Mucosa of stomach (tissue), 1 donor: Measurements from ENCODE around the gene CEP95.
A peak's percentile ranks its signal among the peaks of the same experiment; 100 is the strongest.

Experiments
- H3K27me3 ChIP-seq: one replicate; pipeline ENCODE4 v1.7.0; 2013; ENCODE audit warnings: mild to moderate bottlenecking, low read length; ENCODE audit not compliant: control insufficient read depth, insufficient read depth
- H3K36me3 ChIP-seq: one replicate; pipeline ENCODE4 v1.7.0; 2013; ENCODE audit warnings: low read length; ENCODE audit not compliant: control insufficient read depth, insufficient read depth
- H3K4me1 ChIP-seq: one replicate; pipeline ENCODE4 v1.7.0; 2013; ENCODE audit warnings: mild to moderate bottlenecking, low read length; ENCODE audit not compliant: control insufficient read depth, insufficient read depth
- H3K4me3 ChIP-seq: one replicate; pipeline ENCODE4 v1.7.0; 2013; ENCODE audit warnings: low read length
- H3K9ac ChIP-seq: one replicate; pipeline ENCODE4 v1.7.0; 2013; ENCODE audit warnings: mild to moderate bottlenecking, low read length, moderate library complexity
- H3K9me3 ChIP-seq: one replicate; pipeline ENCODE4 v1.7.0; 2013; ENCODE audit warnings: mild to moderate bottlenecking, low read length, moderate library complexity; ENCODE audit not compliant: control insufficient read depth
- donor health status: Pancreatic carcinoma.

The CEP95 gene

DNA sequence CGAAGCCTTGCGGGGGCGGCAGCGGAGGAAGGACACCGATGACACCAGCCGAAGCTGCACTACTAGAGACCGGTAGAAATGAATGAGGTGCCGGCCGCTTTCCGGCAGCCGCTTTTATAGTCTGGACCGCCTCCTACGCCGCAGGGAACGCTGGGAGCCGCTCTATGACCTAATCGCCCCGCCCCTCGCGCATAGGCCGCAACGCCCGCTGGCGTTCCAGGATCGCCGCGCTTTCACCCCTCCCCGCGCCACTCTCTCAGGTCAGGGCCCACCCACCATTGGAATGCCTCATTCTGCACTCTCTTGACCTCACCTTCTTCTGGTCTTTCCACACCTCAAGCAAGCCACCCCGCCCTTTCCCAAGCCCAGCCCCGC is 589 bp upstream of the CEP95 start, which contains the start of gene DDX5:
Gene DDX5, minus strand, starts transcription at position 89 of the 375 bp plus-strand sequence. CDS start 170 bp downstream, outside the sequence.
- Histone ChIP-seq H3K9ac (peak within 1 kb of the TSS; percentile 100), H3K36me3 (peaks cover 18% of the 10 kb centered on the region), H3K9me3 (no peaks in the 10 kb centered on the region), H3K4me3 (peak within 1 kb of the TSS; percentile 90), H3K4me1 (peaks cover 10% of the 10 kb centered on the region), H3K27me3 (no peaks in the 10 kb centered on the region)

DNA sequence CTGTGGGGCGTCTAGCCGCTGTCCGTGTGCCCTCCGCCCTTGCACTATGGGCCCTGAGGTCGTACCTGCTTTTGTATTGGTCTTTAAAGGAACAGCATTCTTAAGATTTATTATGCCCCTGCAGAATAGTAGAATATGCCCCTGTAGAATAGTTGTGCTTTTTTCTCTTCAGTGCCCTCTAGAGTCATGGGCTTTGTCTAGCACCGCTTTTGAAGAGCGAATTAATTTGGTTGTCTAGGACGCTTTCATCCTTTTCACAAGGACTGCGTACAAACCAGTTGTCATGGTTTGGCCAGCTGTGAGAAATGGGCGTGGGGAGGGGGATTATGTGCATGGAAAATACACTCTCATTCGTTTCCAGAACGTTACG is 621 bp downstream of the CEP95 start:
- peak overlapping the region; percentile 71 for H3K4me3 ChIP-seq
- no peaks in the 10 kb centered on the region for H3K27me3 ChIP-seq
- no peaks in the 10 kb centered on the region for H3K9me3 ChIP-seq
- peak overlapping the region; percentile 100 for H3K9ac ChIP-seq
- H3K4me1 ChIP-seq: peaks cover 10% of the 10 kb centered on the region
- H3K36me3 ChIP-seq: peaks cover 6% of the 10 kb centered on the region

DNA sequence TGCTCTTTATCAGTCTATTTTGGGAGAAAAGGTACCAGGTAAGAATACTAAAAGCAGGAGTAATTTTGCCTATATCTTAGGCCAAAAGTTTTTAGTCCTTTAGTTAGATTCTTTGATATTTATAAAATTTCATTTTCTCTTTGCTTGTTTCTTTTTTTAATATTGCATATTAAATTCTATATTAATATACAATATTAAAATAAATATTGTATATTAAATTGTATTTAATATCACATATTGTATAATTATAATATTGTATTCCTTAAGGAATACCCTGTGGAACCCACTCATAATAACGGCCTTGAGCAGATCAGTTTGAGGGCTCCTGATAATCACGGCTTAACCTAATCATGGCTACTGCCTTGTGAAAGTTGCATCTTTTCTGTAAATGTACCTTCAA is 1.9 kb downstream of the CEP95 start:
- H3K27me3 ChIP-seq: no peaks in the 10 kb centered on the region
- H3K4me1 ChIP-seq: peaks cover 5% of the 10 kb centered on the region
- H3K36me3 ChIP-seq: no peaks in the 10 kb centered on the region
- H3K9me3 ChIP-seq: no peaks in the 10 kb centered on the region
- H3K9ac ChIP-seq: no peak overlapping the region
- H3K4me3 ChIP-seq: no peak overlapping the region

DNA sequence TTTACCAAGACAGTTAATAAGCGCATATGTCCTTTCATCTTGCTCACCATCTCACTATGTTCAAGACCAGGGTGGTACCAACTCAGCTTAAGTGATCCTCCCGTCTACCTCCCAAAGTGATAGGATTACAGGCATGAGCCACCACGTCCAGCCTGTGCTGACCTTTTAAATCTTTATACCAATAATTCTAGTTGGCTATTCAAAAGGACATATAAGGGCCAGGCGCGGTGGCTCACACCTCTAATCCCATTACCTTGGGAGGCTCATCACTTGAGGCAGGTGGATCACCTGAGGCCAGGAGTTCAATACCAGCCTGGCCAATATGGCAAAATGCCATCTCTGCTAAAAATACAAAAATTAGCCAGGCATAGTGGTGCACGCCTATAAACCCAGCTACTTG is 2.4 kb downstream of the CEP95 start:
- no peak overlapping the region for H3K9ac ChIP-seq
- no peaks in the 10 kb centered on the region for H3K9me3 ChIP-seq
- no peaks in the 10 kb centered on the region for H3K27me3 ChIP-seq
- H3K4me1 ChIP-seq: peaks cover under 1% of the 10 kb centered on the region
- H3K36me3 ChIP-seq: no peaks in the 10 kb centered on the region
- H3K4me3 ChIP-seq: no peak overlapping the region

DNA sequence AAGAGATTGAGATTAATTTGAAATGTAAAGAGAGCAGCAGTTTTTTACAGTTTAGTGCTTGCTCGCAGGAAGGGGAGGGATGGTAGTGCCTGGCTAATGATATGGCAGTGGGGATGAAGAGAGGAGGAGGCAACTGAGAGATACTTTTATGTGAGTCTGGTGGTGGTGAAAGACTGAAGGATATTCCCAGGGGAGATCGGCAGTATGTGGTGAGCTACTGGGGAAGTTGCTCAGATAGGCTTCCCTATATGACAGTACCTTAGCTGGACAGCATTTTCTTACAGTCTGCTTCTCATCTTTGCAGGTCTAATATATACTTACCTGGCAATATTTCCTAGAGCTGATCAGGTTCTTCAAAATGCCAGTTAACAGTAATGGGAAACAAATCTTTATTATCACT is 8.6 kb downstream of the CEP95 start:
- no peak overlapping the region for H3K4me3 ChIP-seq
- H3K9me3 ChIP-seq: no peaks in the 10 kb centered on the region
- H3K4me1 ChIP-seq: no peaks in the 10 kb centered on the region
- H3K27me3 ChIP-seq: no peaks in the 10 kb centered on the region
- peaks cover 10% of the 10 kb centered on the region for H3K36me3 ChIP-seq
- H3K9ac ChIP-seq: no peak overlapping the region

DNA sequence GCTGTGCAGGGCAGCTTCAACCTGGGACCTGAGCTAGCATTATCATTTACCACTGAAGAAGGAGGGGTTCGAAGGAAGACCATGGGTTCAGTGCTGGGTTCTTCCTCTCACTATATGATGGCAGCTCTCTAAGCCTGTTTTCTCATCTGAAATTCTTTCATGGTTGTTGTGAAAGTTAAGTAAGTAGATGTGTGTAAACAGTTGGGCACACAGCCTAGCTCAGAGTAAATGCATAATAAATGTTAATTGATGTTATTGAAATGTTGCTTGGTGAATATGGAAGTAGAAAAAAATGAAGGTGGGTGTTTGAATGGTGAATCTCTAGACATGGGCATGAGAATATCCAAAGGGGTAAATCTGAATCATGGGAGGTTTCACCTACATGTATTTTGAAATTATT is 9.1 kb downstream of the CEP95 start:
- Histone ChIP-seq H3K9me3 (no peaks in the 10 kb centered on the region), H3K4me3 (no peak overlapping the region), H3K36me3 (peaks cover 10% of the 10 kb centered on the region), H3K4me1 (no peaks in the 10 kb centered on the region), H3K9ac (no peak overlapping the region), H3K27me3 (no peaks in the 10 kb centered on the region)

DNA sequence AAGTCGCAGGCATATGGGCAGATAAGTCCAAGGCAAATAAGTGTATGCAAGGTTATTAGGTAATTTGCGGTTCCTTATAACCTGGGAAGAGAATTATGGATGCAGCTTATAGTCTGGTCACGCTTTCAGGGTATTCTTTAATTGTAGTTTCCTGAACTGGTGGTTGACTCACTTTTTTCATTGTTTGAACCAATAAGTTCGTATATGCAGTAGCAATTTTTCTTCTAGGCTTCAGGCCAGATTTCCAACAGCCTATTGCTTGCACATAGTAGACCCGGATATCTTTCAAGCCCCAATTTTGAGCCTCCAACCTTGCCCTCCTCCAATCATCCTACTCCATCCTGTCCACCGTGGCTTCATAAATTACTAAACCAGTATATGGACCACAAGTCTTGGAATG is 12.8 kb downstream of the CEP95 start:
- Histone ChIP-seq H3K4me1 (no peaks in the 10 kb centered on the region), H3K36me3 (peaks cover 18% of the 10 kb centered on the region), H3K4me3 (no peak overlapping the region), H3K9ac (no peak overlapping the region), H3K27me3 (no peaks in the 10 kb centered on the region), H3K9me3 (no peaks in the 10 kb centered on the region)

DNA sequence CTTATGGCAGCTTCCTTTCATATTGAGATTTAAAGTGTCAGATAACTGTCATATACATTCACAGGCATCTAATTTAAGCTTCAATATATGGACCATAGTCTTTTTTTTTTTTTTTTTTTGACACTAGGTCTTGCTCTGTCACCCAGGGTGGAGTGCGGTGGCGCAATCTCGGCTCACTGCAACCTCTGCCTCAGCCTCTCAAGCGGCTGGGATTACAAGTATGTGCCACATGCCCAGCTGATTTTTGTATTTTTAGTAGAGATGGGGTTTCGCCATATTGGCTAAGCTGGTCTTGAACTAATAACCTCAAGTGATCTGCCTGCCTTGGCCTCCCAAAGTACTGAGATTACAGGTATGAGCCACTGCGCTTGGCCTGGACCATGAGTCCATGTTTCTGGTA is 13.6 kb downstream of the CEP95 start:
- Histone ChIP-seq H3K36me3 (peaks cover 18% of the 10 kb centered on the region), H3K27me3 (no peaks in the 10 kb centered on the region), H3K4me3 (no peak overlapping the region), H3K4me1 (no peaks in the 10 kb centered on the region), H3K9me3 (no peaks in the 10 kb centered on the region), H3K9ac (no peak overlapping the region)

DNA sequence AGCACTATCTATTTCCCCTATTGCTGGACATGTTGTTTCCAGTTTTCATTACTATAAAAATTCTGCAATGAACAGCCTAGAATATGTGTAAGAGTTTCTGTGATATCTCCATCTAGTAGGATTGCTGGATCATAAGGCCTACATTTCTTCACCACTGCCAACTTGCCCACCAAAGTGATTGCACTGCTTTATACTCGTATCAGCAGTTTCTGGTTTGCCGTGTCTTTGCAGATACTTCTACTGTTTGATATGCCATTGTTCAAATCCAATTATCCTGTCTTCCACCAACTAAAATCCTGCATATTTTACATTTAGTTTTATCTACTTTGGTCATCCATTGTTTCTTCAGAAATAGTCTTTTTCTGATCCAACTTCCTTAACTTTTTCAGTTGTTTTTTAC is 21.1 kb downstream of the CEP95 start:
- Histone ChIP-seq H3K36me3 (peaks cover 3% of the 10 kb centered on the region), H3K9ac (no peak overlapping the region), H3K27me3 (no peaks in the 10 kb centered on the region), H3K4me1 (no peaks in the 10 kb centered on the region), H3K4me3 (no peak overlapping the region), H3K9me3 (no peaks in the 10 kb centered on the region)

DNA sequence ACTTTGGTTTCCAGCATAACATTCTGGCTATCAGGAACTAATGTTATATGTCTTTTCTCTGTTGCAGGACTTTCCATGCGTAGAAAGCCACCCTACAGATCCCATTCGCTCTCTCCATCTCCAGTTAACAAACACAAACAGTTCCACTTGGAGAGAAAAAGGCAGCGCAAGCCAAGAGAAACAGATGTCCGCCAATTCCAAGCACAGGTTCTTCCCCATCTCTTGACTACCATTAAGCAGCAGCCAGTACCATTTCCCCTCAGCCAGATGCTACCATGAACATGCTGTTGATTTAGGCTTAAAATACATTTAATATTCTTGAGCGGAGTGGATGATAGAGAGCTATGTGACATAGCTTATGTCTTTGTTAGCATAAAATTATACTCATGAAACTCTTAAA is 22.4 kb downstream of the CEP95 start:
- no peaks in the 10 kb centered on the region for H3K36me3 ChIP-seq
- H3K4me1 ChIP-seq: no peaks in the 10 kb centered on the region
- no peak overlapping the region for H3K4me3 ChIP-seq
- H3K9ac ChIP-seq: no peak overlapping the region
- H3K27me3 ChIP-seq: no peaks in the 10 kb centered on the region
- H3K9me3 ChIP-seq: no peaks in the 10 kb centered on the region

DNA sequence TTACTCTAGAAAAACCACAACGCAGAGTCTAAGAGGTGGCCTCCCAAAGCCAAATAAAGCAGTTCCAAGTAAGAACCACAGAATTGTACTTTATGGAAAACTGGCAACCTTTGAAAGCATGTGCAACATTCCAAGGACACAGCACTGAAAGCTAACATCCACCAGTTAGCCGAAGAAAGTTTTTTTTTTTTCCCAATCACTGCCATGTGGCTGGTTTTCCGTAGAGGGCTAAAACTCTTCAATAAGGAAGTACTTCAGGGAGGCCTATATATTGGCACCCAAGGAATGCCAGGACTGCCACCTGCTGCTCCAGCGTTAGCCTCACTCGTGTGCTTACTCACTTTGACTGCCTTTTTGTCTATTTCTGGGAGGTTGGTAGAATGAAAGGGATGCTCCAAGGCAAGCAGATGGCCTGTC is 25.2 kb downstream of the CEP95 start:
- H3K9me3 ChIP-seq: no peaks in the 10 kb centered on the region
- no peaks in the 10 kb centered on the region for H3K36me3 ChIP-seq
- no peak overlapping the region for H3K9ac ChIP-seq
- no peaks in the 10 kb centered on the region for H3K27me3 ChIP-seq
- H3K4me3 ChIP-seq: no peak overlapping the region
- H3K4me1 ChIP-seq: no peaks in the 10 kb centered on the region

DNA sequence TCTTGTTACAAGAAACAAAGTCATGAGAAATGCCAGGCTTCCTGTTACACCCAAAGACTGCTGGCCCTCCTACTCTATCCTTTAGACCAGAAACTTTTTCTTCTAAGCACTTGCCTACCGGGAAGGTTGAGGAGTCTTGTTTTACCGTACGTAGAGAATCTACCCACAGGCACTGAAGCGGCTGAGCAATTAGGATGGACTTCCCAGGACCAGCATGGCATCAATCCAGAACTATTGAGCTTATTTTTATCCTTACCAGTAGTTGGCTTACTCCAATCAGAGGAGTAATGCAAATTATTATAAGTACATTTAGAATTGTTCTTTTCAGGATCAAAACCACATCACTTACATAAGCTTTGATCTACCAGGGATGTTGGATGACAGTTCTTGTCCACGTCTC is 25.6 kb downstream of the CEP95 start:
- H3K36me3 ChIP-seq: no peaks in the 10 kb centered on the region
- no peak overlapping the region for H3K4me3 ChIP-seq
- H3K4me1 ChIP-seq: no peaks in the 10 kb centered on the region
- no peaks in the 10 kb centered on the region for H3K9me3 ChIP-seq
- H3K9ac ChIP-seq: no peak overlapping the region
- H3K27me3 ChIP-seq: no peaks in the 10 kb centered on the region

DNA sequence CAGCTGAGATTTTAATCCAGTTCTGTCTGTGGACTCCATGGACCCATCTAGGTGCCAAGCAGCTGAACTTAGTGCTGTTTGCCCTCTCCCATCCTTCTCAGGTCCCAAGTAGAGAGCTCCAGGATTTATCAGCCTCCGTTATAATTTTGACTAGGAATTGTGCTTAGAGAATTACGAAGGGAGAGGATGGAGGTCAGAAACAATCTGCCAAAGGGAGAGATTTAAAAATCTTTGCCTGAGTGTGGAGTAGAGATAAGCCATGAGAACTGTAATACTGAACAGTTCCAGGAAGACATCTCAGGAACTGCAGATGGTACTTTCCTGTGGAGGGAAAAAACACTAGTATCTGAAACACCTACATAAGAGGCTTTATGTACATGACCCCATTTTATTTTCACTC is 27.0 kb downstream of the CEP95 start:
- Histone ChIP-seq H3K36me3 (no peaks in the 10 kb centered on the region), H3K4me1 (no peaks in the 10 kb centered on the region), H3K9ac (no peak overlapping the region), H3K4me3 (no peak overlapping the region), H3K9me3 (no peaks in the 10 kb centered on the region), H3K27me3 (no peaks in the 10 kb centered on the region)
